T-cell (primary cell): ENCODE measurements around the gene CTRB1. TPM values are rescaled to one million over a fixed set of nuclear protein-coding genes. Genes with fewer than 3 reads are reported as not detected.
A peak's percentile ranks its signal among the peaks of the same experiment; 100 is the strongest.
"Not testable (repeated sequence)": the region's sequence is repeated elsewhere in the genome, so short reads cannot be mapped to it uniquely, and the experiment has no call there.

ENCODE experiments used
- ATAC-seq, 4 experiments: fragments of 200-7000 bp in 3 of 4; fragments of 150-1000 bp in 1 of 4; cut with Tn5 transposase; replicated peaks in 1 of 4; 1 replicate in 3 of 4; 2 replicates in 1 of 4; pipeline ENCODE4 v1.10.0; 2021; ENCODE audit warnings: moderate library complexity in 3 of 4, mild to moderate bottlenecking in 2 of 4, moderate number of reproducible peaks in 1 of 4
- CTCF ChIA-PET, 2 donors: fragments of 300-600 bp; sonication (Branson Sonifier 250); formaldehyde crosslinking; loops; one replicate each; lab custom pipeline; 2022; ENCODE audit warnings: antibody characterized with exemption in 2 of 2; lab: Charles Lee
- POLR2A ChIA-PET, 2 donors: fragments of 300-600 bp; sonication (Branson Sonifier 250); formaldehyde crosslinking; loops; one replicate each; lab custom pipeline; 2022; ENCODE audit warnings: antibody characterized with exemption in 2 of 2; lab: Charles Lee
- DNase-seq, 35 experiments: peaks; one replicate each; pipeline versions ENCODE4 v3.0.0 to v3.0.0-alpha.2; 2013 to 2023
- H3K27ac ChIP-seq: one replicate; pipeline ENCODE4 v1.5.1; 2013; ENCODE audit warnings: low read length
- H3K27me3 ChIP-seq, 2 experiments: replicated peaks in 1 of 2; 1 replicate in 1 of 2; 2 replicates in 1 of 2; pipeline versions ENCODE4 v1.6.1 to v1.7.0; 2013; ENCODE audit warnings: low read length in 1 of 2, mixed read lengths in 1 of 2; ENCODE audit not compliant: control insufficient read depth in 2 of 2, insufficient read depth in 2 of 2; ENCODE audit errors: extremely low read depth in 1 of 2
- H3K36me3 ChIP-seq, 2 donors: 1 replicate in 1 of 2; 2 replicates in 1 of 2; pipeline versions ENCODE4 v1.6.1 to v1.7.0; 2013; ENCODE audit warnings: low read length in 1 of 2; ENCODE audit not compliant: control insufficient read depth in 2 of 2, insufficient read depth in 1 of 2; ENCODE audit errors: extremely low read depth in 1 of 2
- H3K4me1 ChIP-seq, 2 experiments: 1 replicate in 1 of 2; 2 replicates in 1 of 2; pipeline versions ENCODE4 v1.6.1 to v1.7.0; 2013; ENCODE audit warnings: low read length in 2 of 2, mixed read lengths in 1 of 2; ENCODE audit not compliant: insufficient read depth in 2 of 2, control insufficient read depth in 1 of 2; ENCODE audit errors: extremely low read depth in 1 of 2
- H3K4me3 ChIP-seq, 2 donors: 1 replicate in 1 of 2; 2 replicates in 1 of 2; pipeline versions ENCODE4 v1.5.1 to v1.7.0; 2013; ENCODE audit warnings: mild to moderate bottlenecking in 2 of 2, low read length in 1 of 2, moderate library complexity in 1 of 2; ENCODE audit not compliant: control insufficient read depth in 1 of 2; ENCODE audit errors: extremely low read depth in 1 of 2
- H3K9me3 ChIP-seq: 2 replicates; pipeline ENCODE4 v1.7.0; 2013
- H3K27ac Mint-ChIP-seq, 2 donors: one replicate each; pipeline ENCODE4 v1.8.0; 2020 to 2021; ENCODE audit warnings: mild to moderate bottlenecking in 2 of 2, mixed read lengths in 2 of 2
- H3K27me3 Mint-ChIP-seq, 2 donors: one replicate each; pipeline ENCODE4 v1.8.0; 2021 to 2022; ENCODE audit warnings: mixed read lengths in 2 of 2
- H3K36me3 Mint-ChIP-seq: one replicate; pipeline ENCODE4 v1.8.0; 2021; ENCODE audit warnings: mixed read lengths
- H3K4me1 Mint-ChIP-seq, 3 donors: one replicate each; pipeline ENCODE4 v1.8.0; 2020 to 2022; ENCODE audit warnings: mixed read lengths in 3 of 3, mild to moderate bottlenecking in 1 of 3
- H3K4me3 Mint-ChIP-seq, 3 donors: one replicate each; pipeline ENCODE4 v1.8.0; 2020 to 2022; ENCODE audit warnings: mild to moderate bottlenecking in 3 of 3, mixed read lengths in 3 of 3, moderate library complexity in 3 of 3
- H3K9me3 Mint-ChIP-seq, 3 donors: one replicate each; pipeline ENCODE4 v1.8.0; 2020 to 2022; ENCODE audit warnings: mixed read lengths in 3 of 3
- WGBS: methylation state at CpG from one replicate; pipeline ENCODE4 v1.1.5; 2013; ENCODE audit warnings: missing lambda C conversion rate; ENCODE audit not compliant: insufficient coverage; 5-methylcytosine and 5-hydroxymethylcytosine counted together
- total RNA-seq, 35 experiments: library from RNA in 6 of 35; stranded (reverse) in 6 of 35; fragments of 120-200 nt in 1 of 35; gene quantifications; one replicate each; pipeline versions ENCODE4 v1.2.1 to v1.2.4 and lab custom pipeline; 2013 to 2026

The CTRB1 gene
- total RNA-seq, 5 donors from 2014 or later (not counting 1 experiment from before 2014, with no cell fraction given): 6.1 to 8.3 (median 7.9) TPM; not detected in 2

- H3K4me1 ChIP-seq: not testable (repeated sequence)
- 78% methylated on average over 7 of the region's 10 CpGs for WGBS
Measured at GRCh38 chr16:75211286-75211685, 7.5 kb upstream of the CTRB1 start.

GRCh38 chr16:75216127-75216526 lies 2.7 kb upstream of the CTRB1 start:
- CTCF ChIA-PET: interaction anchor here in 1 of 2 donors (0.9 kb wide), 1 partner anchor 17 kb away, joined by 6 read pairs; no protein-coding TSS in a partner anchor
- H3K4me3 Mint-ChIP-seq: no peak overlapping the region
- DNase-seq: no peak
- no peaks in the 10 kb centered on the region for H3K36me3 Mint-ChIP-seq
- Histone ChIP-seq H3K27ac (no peak overlapping the region), H3K9me3 (no peaks in the 10 kb centered on the region), H3K27me3 (peaks cover 0 to 4% of the 10 kb centered on the region in 2 experiments), H3K4me3 (no peak overlapping the region), H3K4me1 (peaks cover 0 to 10% of the 10 kb centered on the region in 2 experiments), H3K36me3 (no peaks in the 10 kb centered on the region)
- peaks cover 0 to 1% of the 10 kb centered on the region in 2 donors for H3K27me3 Mint-ChIP-seq
- WGBS: no CpG with 5 or more reads among the region's 2 CpGs
- peaks cover 8 to 17% (median 12%) of the 10 kb centered on the region in 3 donors for H3K4me1 Mint-ChIP-seq
- H3K9me3 Mint-ChIP-seq: no peaks in the 10 kb centered on the region
- ATAC-seq: no peak
- H3K27ac Mint-ChIP-seq: no peak overlapping the region
- POLR2A ChIA-PET: no interaction called here

More at GRCh38 chr16:75211286-75211685, 7.5 kb upstream of the CTRB1 start:
- H3K4me3 ChIP-seq, H3K4me3 Mint-ChIP-seq, H3K36me3 ChIP-seq, DNase-seq, H3K4me1 Mint-ChIP-seq, H3K27ac ChIP-seq, H3K27ac Mint-ChIP-seq, ATAC-seq, H3K36me3 Mint-ChIP-seq, H3K9me3 Mint-ChIP-seq, H3K27me3 Mint-ChIP-seq, H3K27me3 ChIP-seq, H3K9me3 ChIP-seq, POLR2A ChIA-PET: not testable (repeated sequence)
- CTCF ChIA-PET: interaction anchor here in 1 of 2 donors (0.6 to 0.7 kb wide), 2 partner anchors 64 to 101 kb away, joined by 3 to 5 read pairs; no protein-coding TSS in a partner anchor

GRCh38 chr16:75216576-75216975 lies 2.2 kb upstream of the CTRB1 start:
- WGBS: 94% methylated on average over 2 of the region's 7 CpGs
- peaks cover 0 to 1% of the 10 kb centered on the region in 2 donors for H3K27me3 Mint-ChIP-seq
- Histone ChIP-seq H3K9me3 (no peaks in the 10 kb centered on the region), H3K27ac (no peak overlapping the region), H3K27me3 (peaks cover 0 to 4% of the 10 kb centered on the region in 2 experiments), H3K4me1 (peaks cover 0 to 10% of the 10 kb centered on the region in 2 experiments), H3K4me3 (no peak overlapping the region), H3K36me3 (no peaks in the 10 kb centered on the region)
- H3K4me1 Mint-ChIP-seq: peaks cover 8 to 17% (median 12%) of the 10 kb centered on the region in 3 donors
- H3K4me3 Mint-ChIP-seq: no peak overlapping the region
- POLR2A ChIA-PET: interaction anchor here (0.6 kb wide), 2 partner anchors 403 to 918 kb away, joined by 4 to 10 read pairs; no protein-coding TSS in a partner anchor
- H3K9me3 Mint-ChIP-seq: no peaks in the 10 kb centered on the region
- H3K27ac Mint-ChIP-seq: no peak overlapping the region
- no peak for ATAC-seq
- H3K36me3 Mint-ChIP-seq: no peaks in the 10 kb centered on the region
- CTCF ChIA-PET: interaction anchor here in 1 of 2 donors (0.9 kb wide), 1 partner anchor 17 kb away, joined by 6 read pairs; no protein-coding TSS in a partner anchor
- no peak for DNase-seq

DNA sequence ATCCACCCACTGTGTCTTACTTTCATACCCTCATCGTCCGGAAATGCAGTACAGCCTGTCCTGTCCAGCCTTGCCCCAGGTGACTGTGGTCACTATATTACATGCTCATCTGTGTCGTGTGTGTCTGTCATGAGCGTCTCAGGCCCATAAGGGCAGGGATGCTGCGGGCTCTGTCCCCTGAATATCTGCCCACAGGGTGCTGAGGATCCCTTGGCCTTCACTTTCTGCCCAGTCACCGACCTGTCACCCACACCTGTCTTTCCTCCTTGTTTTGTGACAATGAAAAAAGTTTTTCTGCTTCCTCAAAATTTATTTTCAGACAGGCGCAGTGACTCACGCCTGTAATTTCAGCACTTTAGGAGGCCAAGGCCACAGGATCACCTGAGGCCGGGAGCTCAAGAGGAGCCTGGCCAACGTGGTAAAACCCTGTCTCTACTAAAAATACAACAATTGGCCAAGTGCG lies 1.4 kb upstream of the CTRB1 start:
- ChIA-PET POLR2A (interaction anchor here (0.6 kb wide), 2 partner anchors 402 to 919 kb away, joined by 4 to 10 read pairs; no protein-coding TSS in a partner anchor), CTCF (interaction anchor here in 1 of 2 donors (0.7 kb wide), 1 partner anchor 200 kb away, joined by 6 read pairs; no protein-coding TSS in a partner anchor)
- no peak overlapping the region for H3K27ac ChIP-seq
- no peaks in the 10 kb centered on the region for H3K9me3 ChIP-seq
- peaks cover 8 to 17% (median 12%) of the 10 kb centered on the region in 3 donors for H3K4me1 Mint-ChIP-seq
- H3K4me3 ChIP-seq: no peak overlapping the region
- no peaks in the 10 kb centered on the region for H3K9me3 Mint-ChIP-seq
- H3K4me3 Mint-ChIP-seq: no peak overlapping the region
- peaks cover 0 to 1% of the 10 kb centered on the region in 2 donors for H3K27me3 Mint-ChIP-seq
- no peak overlapping the region for H3K27ac Mint-ChIP-seq
- DNase-seq (no peak), ATAC-seq (no peak)
- peaks cover 0 to 10% of the 10 kb centered on the region in 2 experiments for H3K4me1 ChIP-seq
- no peaks in the 10 kb centered on the region for H3K36me3 ChIP-seq
- H3K27me3 ChIP-seq: no peaks in the 10 kb centered on the region
- no peaks in the 10 kb centered on the region for H3K36me3 Mint-ChIP-seq
- WGBS: 92% methylated on average over 11 of the region's 11 CpGs

GRCh38 chr16:75219088-75219487 lies 300 bp downstream of the CTRB1 start:
- ATAC-seq (no peak), DNase-seq (no peak)
- H3K4me3 ChIP-seq: no peak overlapping the region
- no peaks in the 10 kb centered on the region for H3K36me3 ChIP-seq
- peak overlapping the region; percentile 47 for H3K27ac ChIP-seq
- 83% methylated on average over 1 of the region's 4 CpGs for WGBS
- peak overlapping the region in 1 of 2 donors; percentile 95 for H3K27ac Mint-ChIP-seq
- peaks cover 8 to 17% (median 12%) of the 10 kb centered on the region in 3 donors for H3K4me1 Mint-ChIP-seq
- CTCF ChIA-PET: interaction anchor here (0.6 kb wide), 2 partner anchors 15 to 170 kb away, joined by 3 to 7 read pairs; no protein-coding TSS in a partner anchor
- H3K9me3 ChIP-seq: no peaks in the 10 kb centered on the region
- no peaks in the 10 kb centered on the region for H3K9me3 Mint-ChIP-seq
- H3K27me3 ChIP-seq: no peaks in the 10 kb centered on the region
- POLR2A ChIA-PET: interaction anchor here in 1 of 2 donors (0.5 kb wide), 1 partner anchor 194 kb away, joined by 3 read pairs; no protein-coding TSS in a partner anchor
- no peaks in the 10 kb centered on the region for H3K27me3 Mint-ChIP-seq
- H3K4me3 Mint-ChIP-seq: peak overlapping the region in 1 of 3 donors; percentile 73
- H3K36me3 Mint-ChIP-seq: no peaks in the 10 kb centered on the region
- peaks cover 0 to 10% of the 10 kb centered on the region in 2 experiments for H3K4me1 ChIP-seq

GRCh38 chr16:75219838-75220237 lies 1.1 kb downstream of the CTRB1 start:
- peak overlapping the region; percentile 47 for H3K27ac ChIP-seq
- Mint-ChIP-seq H3K4me1 (peaks cover 8 to 17% (median 12%) of the 10 kb centered on the region in 3 donors), H3K27ac (peak overlapping the region; percentile 83 to 95), H3K9me3 (no peaks in the 10 kb centered on the region), H3K27me3 (peaks cover 0 to 2% of the 10 kb centered on the region in 2 donors), H3K4me3 (peak overlapping the region; percentile 73 to 82 (median 76)), H3K36me3 (no peaks in the 10 kb centered on the region)
- ATAC-seq (peak; percentile 67 to 93 (median 76)), DNase-seq (peak in 6 of 35 experiments; percentile 6 to 27 (median 12))
- H3K9me3 ChIP-seq: no peaks in the 10 kb centered on the region
- H3K27me3 ChIP-seq: no peaks in the 10 kb centered on the region
- H3K36me3 ChIP-seq: no peaks in the 10 kb centered on the region
- peak overlapping the region; percentile 20 to 51 for H3K4me3 ChIP-seq
- WGBS: no CpG with 5 or more reads among the region's 5 CpGs
- H3K4me1 ChIP-seq: peaks cover 0 to 10% of the 10 kb centered on the region in 2 experiments
- CTCF ChIA-PET: interaction anchor here (0.6 kb wide), 2 partner anchors 16 to 170 kb away, joined by 3 to 7 read pairs; no protein-coding TSS in a partner anchor
- POLR2A ChIA-PET: no interaction called here
